IPS DF 19.7 (cell line): ENCODE measurements around the gene TREML2.
"Not testable (repeated sequence)": the region's sequence is repeated elsewhere in the genome, so short reads cannot be mapped to it uniquely, and the experiment has no call there.

Source experiments
- DNase-seq: peaks from one replicate; pipeline ENCODE4 v3.0.0-alpha.2; 2013; ENCODE audit warnings: low read depth, low spot score

The TREML2 gene

GRCh38 chr6:41208439-41209106, 7.6 kb upstream of the TREML2 start:
- DNase-seq, result no peak

GRCh38 chr6:41204156-41204555, 3.2 kb upstream of the TREML2 start:
- no peak for DNase-seq

GRCh38 chr6:41201764-41202173, 820 bp upstream of the TREML2 start:
- no peak for DNase-seq

- no peak for DNase-seq
Measured at GRCh38 chr6:41200296-41200900, 551 bp downstream of the TREML2 start.

- no peak for DNase-seq
Measured at GRCh38 chr6:41199552-41200246, 1.2 kb downstream of the TREML2 start.

- no peak for DNase-seq
Measured at GRCh38 chr6:41197234-41197633, 3.7 kb downstream of the TREML2 start.

- DNase-seq, result no peak
Measured at GRCh38 chr6:41194386-41194785, 6.6 kb downstream of the TREML2 start.

- DNase-seq, result no peak
Measured at GRCh38 chr6:41193884-41194283, 7.1 kb downstream of the TREML2 start.

GRCh38 chr6:41193171-41193734, 7.7 kb downstream of the TREML2 start:
- no peak for DNase-seq

- DNase-seq, result no peak
Measured at GRCh38 chr6:41191569-41191968, 9.4 kb downstream of the TREML2 start.

- DNase-seq, result no peak
Measured at GRCh38 chr6:41190791-41191190, 10.2 kb downstream of the TREML2 start.

GRCh38 chr6:41189967-41190366, 11.0 kb downstream of the TREML2 start:
- DNase-seq, result no peak

GRCh38 chr6:41189046-41189445, 11.9 kb downstream of the TREML2 start:
- DNase-seq, result not testable (repeated sequence)

- no peak for DNase-seq
Measured at GRCh38 chr6:41187924-41188886, 12.7 kb downstream of the TREML2 start.

- no peak for DNase-seq
Measured at GRCh38 chr6:41186031-41186562, 14.9 kb downstream of the TREML2 start.

GRCh38 chr6:41184761-41185160, 16.2 kb downstream of the TREML2 start:
- DNase-seq, result no peak

GRCh38 chr6:41182069-41183034, 18.6 kb downstream of the TREML2 start:
- no peak for DNase-seq

GRCh38 chr6:41181566-41181965, 19.4 kb downstream of the TREML2 start:
- DNase-seq, result no peak

- no peak for DNase-seq
Measured at GRCh38 chr6:41179163-41179562, 21.8 kb downstream of the TREML2 start.

- no peak for DNase-seq
Measured at GRCh38 chr6:41177695-41178094, 23.3 kb downstream of the TREML2 start.
